ENCODE measurements around the gene WDR44. TPM values are rescaled to one million over a fixed set of nuclear protein-coding genes. Genes with fewer than 3 reads are reported as not detected.
A peak's percentile ranks its signal among the peaks of the same experiment; 100 is the strongest.

The WDR44 gene
- total RNA-seq, 1 donor from 2014 or later, result 12.4 TPM

DNA sequence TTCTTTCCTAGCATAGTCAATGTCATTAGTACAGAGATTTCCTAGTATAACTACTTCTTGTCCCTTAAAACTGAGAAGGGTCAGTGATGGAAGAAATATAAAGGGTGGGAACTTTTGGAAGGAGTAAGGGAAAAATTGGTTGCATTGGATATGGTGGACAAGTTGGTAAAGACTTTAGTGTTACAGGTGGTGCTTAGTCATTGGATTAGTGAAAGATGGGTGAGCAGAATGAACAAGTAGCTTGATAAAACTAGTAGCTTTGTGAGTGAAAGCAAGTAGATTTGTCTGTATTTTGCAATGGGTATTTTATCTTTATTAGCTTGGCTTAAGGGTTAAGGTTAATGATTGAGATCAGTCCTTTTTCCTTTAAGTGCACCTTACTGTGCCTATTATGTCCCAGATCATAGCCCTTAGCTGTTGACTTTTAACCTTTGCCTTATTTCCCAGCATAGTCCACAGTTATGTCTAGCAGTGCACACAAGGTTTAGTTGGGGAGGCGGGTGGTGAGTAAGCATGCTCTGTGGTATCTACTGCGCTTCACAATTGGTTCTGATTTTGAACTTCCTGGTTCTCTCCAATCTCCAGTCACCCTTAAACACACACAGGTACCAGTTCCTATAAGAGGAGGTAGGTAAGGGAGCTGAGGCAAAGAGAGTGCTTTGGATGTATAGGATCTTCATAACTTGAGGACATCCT, 9.5 kb downstream of the WDR44 start:
- intact Hi-C loops (cut with DNase I), result no loop called here
- ATAC-seq, result no peak
- no peak for DNase-seq (ENCODE audit: missing footprints)

DNA sequence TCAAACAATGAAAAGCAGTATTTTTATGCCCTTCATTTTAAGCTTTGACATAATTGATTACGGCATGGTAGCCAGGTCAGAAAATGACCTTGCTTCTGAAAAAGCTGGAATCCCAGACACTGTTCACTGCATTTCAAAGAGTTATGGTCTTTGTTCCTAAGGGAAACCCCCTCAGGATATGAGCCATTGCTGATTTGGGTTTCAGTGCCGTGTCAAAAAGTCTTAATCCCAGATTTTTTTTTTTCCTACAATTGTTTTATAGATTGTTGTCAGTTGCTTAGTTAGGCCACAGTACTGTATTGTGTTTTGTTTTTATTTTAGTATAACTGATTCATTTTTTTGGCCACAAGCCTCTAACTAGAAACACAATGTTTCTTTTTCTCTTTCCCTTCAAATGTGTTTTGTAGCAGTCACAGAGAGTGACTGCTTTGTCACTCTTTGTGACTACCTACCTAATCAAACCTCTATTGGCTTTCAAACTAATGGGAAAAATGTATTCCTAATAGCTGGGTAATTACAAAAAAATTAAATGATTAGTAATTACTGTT, 10.3 kb downstream of the WDR44 start:
- DNase-seq (ENCODE audit: missing footprints) (no peak), ATAC-seq (no peak)
- intact Hi-C loops (cut with DNase I), result no loop called here

DNA sequence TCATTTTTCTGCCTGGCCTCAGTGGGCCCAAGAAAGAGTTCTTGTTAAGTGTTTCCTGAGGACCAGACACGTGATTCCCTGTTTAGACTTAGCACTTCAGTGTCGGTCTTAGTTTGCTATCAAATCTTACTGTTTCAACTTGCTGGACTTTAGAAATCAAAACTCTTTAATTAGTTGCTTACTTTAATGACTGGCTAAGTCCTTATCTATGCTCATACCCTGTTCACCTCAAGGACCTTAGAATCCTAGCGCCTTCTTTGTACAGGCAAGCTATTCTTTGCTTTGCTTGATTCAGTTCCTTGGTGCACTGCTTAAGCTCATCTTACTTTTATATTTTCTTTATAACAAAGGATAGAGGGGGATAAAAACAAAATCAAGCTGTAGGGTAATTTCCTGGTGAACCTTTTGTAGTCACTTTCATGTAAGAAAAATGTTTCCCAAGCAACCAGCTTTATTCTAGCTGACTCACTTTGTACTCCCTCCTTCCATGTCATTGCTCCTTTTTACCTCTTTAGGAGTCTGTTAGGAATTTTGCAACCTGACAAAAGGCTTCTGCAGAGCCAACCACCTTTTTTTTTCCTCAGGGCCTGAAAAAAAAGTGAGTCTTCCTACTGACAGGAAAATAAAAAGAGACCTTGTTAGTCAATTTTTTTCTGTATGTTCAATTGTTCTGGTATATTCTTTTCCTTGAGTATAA, 14.7 kb downstream of the WDR44 start:
- intact Hi-C loops (cut with DNase I), result no loop called here
- DNase-seq (ENCODE audit: missing footprints) (no peak), ATAC-seq (no peak)

DNA sequence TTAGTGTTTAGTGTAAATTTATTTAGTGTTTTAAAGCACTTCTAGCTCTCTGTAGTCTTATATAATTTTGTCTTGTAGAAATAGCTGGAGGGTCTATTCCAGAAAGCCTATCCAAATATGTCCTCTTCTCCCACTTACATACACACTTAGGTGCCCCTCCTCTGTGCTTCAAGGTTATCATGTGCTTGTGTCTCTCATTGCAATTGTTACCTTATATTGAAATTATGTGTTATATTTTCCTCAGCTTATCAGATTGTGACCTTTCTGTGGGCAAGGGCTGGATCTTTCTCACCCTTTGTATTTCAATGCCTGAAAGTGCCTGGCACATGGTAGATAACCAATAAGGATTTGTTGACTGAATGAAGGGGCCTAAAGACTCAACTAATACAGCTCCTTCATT, 18.4 kb downstream of the WDR44 start:
- DNase-seq (ENCODE audit: missing footprints) (no peak), ATAC-seq (no peak)
- intact Hi-C loops (cut with DNase I), result no loop called here

GRCh38 chrX:118367338-118367737, 21.4 kb downstream of the WDR44 start:
- ATAC-seq, result no peak
- intact Hi-C loops (cut with DNase I), result no loop called here
- no peak for DNase-seq (ENCODE audit: missing footprints)

- DNase-seq (ENCODE audit: missing footprints) (no peak), ATAC-seq (no peak)
- intact Hi-C loops (cut with DNase I), result no loop called here
These were observed 22.5 kb downstream of the WDR44 start for GRCh38 chrX:118368398-118368797.

DNA sequence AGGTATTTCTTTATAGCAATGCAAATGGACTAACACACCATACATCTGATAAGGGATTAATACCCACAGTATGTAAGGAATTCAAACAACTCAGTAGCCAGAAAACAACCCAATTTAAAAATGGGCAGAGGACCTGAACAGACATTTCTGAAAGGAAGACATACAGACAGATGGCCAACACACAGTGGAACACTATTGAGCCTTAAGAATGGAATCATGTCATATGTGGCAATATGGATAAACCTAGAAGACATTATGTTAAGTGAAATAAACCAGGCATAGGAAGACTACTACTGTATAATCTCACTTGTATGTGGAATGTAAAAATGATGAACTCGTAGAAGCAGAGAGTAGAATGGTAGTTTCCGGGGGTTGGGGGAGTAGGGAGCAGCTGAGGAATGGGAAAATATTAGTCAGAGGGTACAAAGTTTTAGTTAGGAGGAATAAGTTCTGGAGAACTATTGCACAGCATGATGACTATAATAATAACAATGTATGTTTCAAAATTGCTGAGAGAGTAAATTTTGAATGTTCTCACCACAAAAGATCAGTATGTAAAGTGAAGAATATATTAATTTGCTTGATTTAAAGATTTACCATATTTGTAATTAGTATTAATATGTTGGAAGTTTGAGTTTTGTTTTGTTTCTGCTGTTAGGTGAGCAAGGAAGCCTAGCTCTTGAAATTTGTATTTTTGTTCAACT, 25.2 kb downstream of the WDR44 start:
- intact Hi-C loops (cut with DNase I), result no loop called here
- no peak for ATAC-seq
- no peak for DNase-seq (ENCODE audit: missing footprints)

DNA sequence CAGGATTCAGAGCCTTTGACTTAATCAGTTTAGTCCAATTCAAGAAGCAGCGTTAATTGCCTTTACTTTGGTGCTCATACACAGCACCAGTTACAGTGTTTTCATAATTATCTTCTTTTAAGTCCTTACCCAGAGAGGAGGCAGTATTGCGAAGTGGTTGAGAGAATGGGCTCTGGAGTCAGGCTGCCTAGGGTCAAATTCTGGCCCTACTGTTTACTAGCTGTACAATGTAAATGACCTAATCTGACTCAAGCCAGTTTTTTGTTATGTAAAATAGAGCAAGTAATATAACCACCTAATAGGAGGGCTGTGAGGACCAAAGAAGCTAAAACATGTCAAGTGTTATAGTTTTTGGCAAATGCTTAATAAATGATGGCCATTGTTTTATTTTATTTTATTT, 27.6 kb downstream of the WDR44 start:
- DNase-seq (ENCODE audit: missing footprints) (no peak), ATAC-seq (no peak)
- intact Hi-C loops (cut with DNase I), result no loop called here

DNA sequence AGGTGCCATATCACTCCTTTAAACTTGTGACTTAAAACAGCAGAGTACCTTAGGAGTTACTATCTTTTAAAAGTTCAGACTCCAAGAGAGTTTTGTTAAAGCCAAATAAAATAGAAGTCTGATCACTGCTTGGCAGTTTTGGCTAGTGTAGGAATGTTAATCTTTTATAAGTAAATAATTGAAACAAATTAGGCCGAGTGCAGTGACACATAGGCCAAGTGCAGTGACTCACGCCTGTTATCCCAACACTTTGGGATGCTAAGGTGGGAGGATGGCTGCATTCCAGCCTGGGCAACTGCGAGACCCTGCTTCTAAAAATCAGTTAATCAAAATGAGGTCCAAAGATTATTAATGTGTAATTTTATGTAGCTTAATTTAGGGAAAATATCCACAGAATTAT, 37.2 kb downstream of the WDR44 start:
- DNase-seq (ENCODE audit: missing footprints) (no peak), ATAC-seq (no peak)
- intact Hi-C loops (cut with DNase I), result no loop called here

DNA sequence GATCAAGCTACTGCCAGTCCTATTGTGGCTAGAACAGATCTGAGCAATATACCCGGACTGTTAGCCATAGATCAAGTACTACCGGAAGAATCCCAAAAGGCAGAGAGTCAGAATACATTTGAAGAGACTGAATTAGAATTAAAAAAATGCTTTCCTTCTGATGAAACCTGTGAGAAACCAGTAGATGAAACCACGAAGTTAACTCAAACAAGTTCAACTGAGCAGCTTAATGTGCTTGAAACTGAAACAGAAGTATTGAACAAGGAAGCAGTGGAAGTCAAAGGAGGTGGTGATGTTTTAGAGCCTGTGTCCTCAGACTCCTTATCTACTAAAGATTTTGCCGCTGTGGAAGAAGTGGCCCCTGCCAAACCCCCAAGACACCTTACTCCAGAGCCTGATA, 46.8 kb downstream of the WDR44 start:
- intact Hi-C loops (cut with DNase I), result no loop called here
- no peak for ATAC-seq
- DNase-seq (ENCODE audit: missing footprints), result no peak

GRCh38 chrX:118396113-118396512, 50.2 kb downstream of the WDR44 start:
- DNase-seq (ENCODE audit: missing footprints) (no peak), ATAC-seq (no peak)
- intact Hi-C loops (cut with DNase I), result no loop called here

DNA sequence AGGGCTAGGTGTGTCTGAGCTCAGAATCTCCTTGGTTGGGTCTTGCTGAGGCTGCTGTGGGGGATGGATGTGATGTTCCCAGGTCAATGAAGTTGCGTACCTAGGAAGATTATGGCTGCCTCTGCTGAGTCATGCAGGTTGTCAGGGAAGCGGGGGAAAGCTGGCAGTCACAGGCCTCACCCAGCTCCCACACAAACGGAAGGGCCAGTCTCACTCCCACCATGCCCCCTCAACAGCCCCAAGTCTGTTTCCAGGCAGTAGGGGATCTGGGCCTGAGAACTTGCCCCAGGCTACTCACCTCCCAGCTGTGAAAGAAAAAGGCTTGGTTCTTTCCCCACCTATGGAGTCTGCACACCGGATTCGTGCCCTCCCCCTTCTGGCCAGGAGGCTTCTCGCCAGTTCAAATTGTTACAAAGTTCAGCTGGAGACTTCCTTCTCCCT, 72.9 kb downstream of the WDR44 start:
- ATAC-seq, result no peak

DNA sequence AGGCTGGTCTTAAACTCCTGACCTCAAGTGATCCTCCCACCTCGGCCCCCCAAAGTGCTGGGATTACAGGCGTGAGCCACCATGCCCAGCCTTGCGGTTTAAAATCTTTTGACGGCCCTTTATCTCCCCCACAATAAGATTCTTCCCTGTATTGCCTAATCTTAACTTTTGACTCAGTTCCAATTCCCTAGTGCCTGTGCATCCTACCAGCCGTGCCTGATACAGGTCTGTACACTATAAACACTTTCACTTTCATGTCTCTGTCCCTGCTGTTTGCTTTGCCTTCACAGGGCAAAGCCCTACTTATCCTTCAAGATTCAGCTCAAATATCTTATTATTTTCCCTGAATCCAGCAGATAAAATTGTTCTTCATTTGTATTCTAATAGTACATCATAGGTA, 74.6 kb downstream of the WDR44 start:
- peak; percentile 44 for ATAC-seq

More for the DNA sequence above, 72.9 kb downstream of the WDR44 start:
- intact Hi-C loops (cut with DNase I), result no loop called here
- DNase-seq (ENCODE audit: missing footprints), result no peak

GRCh38 chrX:118423558-118423957, 77.7 kb downstream of the WDR44 start:
- ATAC-seq (no peak), DNase-seq (ENCODE audit: missing footprints) (no peak)
- intact Hi-C loops (cut with DNase I), result loop anchor here (10.0 kb wide), 1 partner anchor 79 kb away; the partner anchor contains the start of gene WDR44

More for the DNA sequence above, 74.6 kb downstream of the WDR44 start:
- intact Hi-C loops (cut with DNase I), result loop anchor here (10.0 kb wide), 1 partner anchor 76 kb away; the partner anchor contains the start of gene WDR44
- no peak for DNase-seq (ENCODE audit: missing footprints)

DNA sequence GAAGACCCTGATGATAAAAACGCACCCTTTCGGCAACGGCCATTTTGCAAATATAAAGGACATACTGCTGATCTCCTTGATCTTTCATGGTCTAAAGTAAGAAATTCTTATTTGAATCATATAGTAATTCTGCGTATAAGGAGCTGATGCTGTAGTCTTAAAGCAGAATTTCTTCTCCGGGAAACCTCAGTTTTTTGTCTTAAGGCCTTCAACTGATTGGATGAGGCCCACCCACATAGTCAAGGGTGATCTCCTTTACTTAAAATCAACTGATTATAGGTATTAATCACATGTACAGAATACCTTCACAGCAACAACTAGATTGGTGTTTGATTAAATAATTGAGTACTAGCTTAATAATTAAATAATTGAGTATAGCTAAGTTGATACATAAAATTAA, 86.9 kb downstream of the WDR44 start:
- intact Hi-C loops (cut with DNase I), result no loop called here
- ATAC-seq (no peak), DNase-seq (ENCODE audit: missing footprints) (no peak)

GRCh38 chrX:118437283-118437682, 91.4 kb downstream of the WDR44 start:
- ATAC-seq (no peak), DNase-seq (ENCODE audit: missing footprints) (no peak)
- intact Hi-C loops (cut with DNase I), result no loop called here

DNA sequence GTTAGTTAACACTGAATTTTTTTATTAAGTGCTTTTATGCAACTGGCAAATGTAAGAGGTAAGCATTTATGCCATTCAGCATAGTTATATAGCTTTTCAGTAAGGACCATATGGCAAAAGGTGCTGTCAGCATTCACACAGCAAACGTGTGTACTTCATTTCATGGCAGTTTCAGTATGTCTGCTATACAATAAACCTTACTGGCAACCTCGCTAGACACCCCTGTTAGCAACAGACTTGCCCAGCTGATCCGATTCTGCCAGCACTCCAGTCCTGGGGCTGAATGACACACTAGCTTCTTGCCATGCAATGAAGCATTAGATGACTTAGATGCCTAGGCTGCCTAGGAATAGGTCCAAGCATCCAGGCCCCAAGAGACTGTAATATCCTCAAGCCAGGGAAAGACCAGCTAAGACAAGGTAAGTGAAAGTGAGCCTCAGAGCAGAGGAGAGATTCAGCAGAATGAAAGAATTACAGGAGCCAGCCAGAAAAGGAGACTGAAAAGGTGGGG, 102.4 kb downstream of the WDR44 start:
- intact Hi-C loops (cut with DNase I), result no loop called here
- no peak for ATAC-seq

DNA sequence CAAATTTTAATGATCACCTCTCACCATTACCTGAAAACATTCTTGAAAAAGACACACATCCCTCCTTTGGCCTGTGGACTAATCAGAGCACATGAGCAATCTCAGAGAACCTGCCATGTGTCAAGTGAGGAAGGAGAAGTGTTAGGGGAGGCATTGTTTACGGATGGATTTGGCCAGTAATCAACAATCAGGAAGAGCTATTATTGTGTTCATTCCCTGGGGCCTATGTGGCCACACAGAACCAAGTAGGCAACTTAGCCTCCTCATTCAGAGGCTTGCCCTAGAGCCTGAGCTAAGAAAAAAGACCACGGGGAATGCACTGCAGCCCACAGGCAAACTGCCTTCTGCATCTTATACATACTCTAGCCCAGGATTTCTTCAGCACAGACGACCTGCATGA, 109.1 kb downstream of the WDR44 start:
- ATAC-seq (no peak), DNase-seq (ENCODE audit: missing footprints) (no peak)
- intact Hi-C loops (cut with DNase I), result no loop called here

More for the DNA sequence above, 102.4 kb downstream of the WDR44 start:
- no peak for DNase-seq (ENCODE audit: missing footprints)

DNA sequence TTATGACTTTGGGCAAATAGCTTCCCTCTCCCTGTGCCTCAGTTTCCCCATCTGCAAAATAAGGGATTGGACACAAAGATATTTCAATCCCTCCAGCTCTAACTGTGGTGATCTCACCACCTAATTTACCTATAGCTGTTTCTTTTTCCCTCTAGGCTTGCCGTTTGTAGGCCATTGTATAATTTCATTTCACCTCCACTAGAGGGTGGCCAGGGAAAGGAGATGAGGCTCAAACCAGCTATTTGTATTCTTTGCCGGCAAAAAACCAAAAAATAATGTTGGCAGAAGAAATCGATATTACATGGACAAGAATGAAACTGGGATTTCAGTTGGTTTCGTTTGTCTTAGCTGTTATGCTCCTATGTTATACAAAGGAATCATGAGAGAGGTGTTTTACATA, 113.6 kb downstream of the WDR44 start:
- DNase-seq (ENCODE audit: missing footprints), result no peak
- ATAC-seq, result no peak
- intact Hi-C loops (cut with DNase I), result no loop called here

Data from Right ventricle myocardium inferior (tissue), 1 donor.